Measurements from ENCODE around the gene CCT6B. TPM values are rescaled to one million over a fixed set of nuclear protein-coding genes. Genes with fewer than 3 reads are reported as not detected.

The CCT6B gene
- total RNA-seq, 4 donors from 2014 or later, result 2.6 to 5.8 (median 4.5) TPM

- Histone ChIP-seq H3K4me1 (peaks cover 23 to 55% (median 44%) of the 10 kb centered on the region in 4 donors), H3K4me3 (peak overlapping the region; percentile 83 to 95 (median 92)), H3K36me3 (peaks cover 3 to 29% (median 20%) of the 10 kb centered on the region in 4 donors), H3K27ac (replicated peaks in 1 of 4) (peak overlapping the region; percentile 95 to 100 (median 100)), H3K9me3 (no peaks in the 10 kb centered on the region), H3K27me3 (no peaks in the 10 kb centered on the region)
- intact Hi-C loops (cut with DNase I), result loop anchor here (2.0 kb wide), 1 partner anchor 107 kb away; no protein-coding TSS in a partner anchor
- 11% methylated on average over 8 of the region's 8 CpGs for WGBS
- TF ChIP-seq POLR2AphosphoS5 (IDR thresholded peaks at IDR 0.05) (no peak), CTCF (IDR thresholded peaks at IDR 0.05) (no peak), POLR2A (IDR thresholded peaks at IDR 0.05; ENCODE audit: low read depth) (no peak), EP300 (IDR thresholded peaks at IDR 0.05) (no peak)
- no peak for DNase-seq (ENCODE audit: extremely low spot score)
Observed at GRCh38 chr17:34981538-34982241, 20.4 kb upstream of the CCT6B start.

- DNase-seq (ENCODE audit: extremely low spot score), result peak; percentile 95
- TF ChIP-seq CTCF (IDR thresholded peaks at IDR 0.05), result peak in 2 of 3 experiments; percentile 33 to 41
- no peak for TF ChIP-seq POLR2AphosphoS5 (IDR thresholded peaks at IDR 0.05)
- no peak for TF ChIP-seq EP300 (IDR thresholded peaks at IDR 0.05)
- TF ChIP-seq POLR2A (IDR thresholded peaks at IDR 0.05; ENCODE audit: low read depth), result peak; percentile 63
- Histone ChIP-seq H3K4me1 (peaks cover 23 to 55% (median 44%) of the 10 kb centered on the region in 4 donors), H3K27ac (replicated peaks in 1 of 4) (peak overlapping the region; percentile 95 to 100 (median 100)), H3K36me3 (peaks cover 0 to 21% (median 12%) of the 10 kb centered on the region in 4 donors), H3K9me3 (no peaks in the 10 kb centered on the region), H3K4me3 (peak overlapping the region; percentile 83 to 95 (median 92)), H3K27me3 (no peaks in the 10 kb centered on the region)
- intact Hi-C loops (cut with DNase I), result loop anchor here (2.0 kb wide), 1 partner anchor 108 kb away; no protein-coding TSS in a partner anchor
- under 1% methylated on average over 15 of the region's 69 CpGs for WGBS
Observed at GRCh38 chr17:34980681-34981537, 19.6 kb upstream of the CCT6B start.

- peak within 1 kb of the TSS; percentile 83 to 95 (median 92) for H3K4me3 ChIP-seq
- TF ChIP-seq CTCF (IDR thresholded peaks at IDR 0.05) (no peak), POLR2A (IDR thresholded peaks at IDR 0.05; ENCODE audit: low read depth) (peak; percentile 80), EP300 (IDR thresholded peaks at IDR 0.05) (no peak), POLR2AphosphoS5 (IDR thresholded peaks at IDR 0.05) (peak; percentile 91 to 92)
- peaks cover 23 to 51% (median 43%) of the 10 kb centered on the region in 4 donors for H3K4me1 ChIP-seq
- 0% methylated on average over 13 of the region's 39 CpGs for WGBS
- peak within 1 kb of the TSS; percentile 95 to 100 (median 100) for H3K27ac ChIP-seq (replicated peaks in 1 of 4)
- peak; percentile 98 for DNase-seq (ENCODE audit: extremely low spot score)
- no peaks in the 10 kb centered on the region for H3K27me3 ChIP-seq
- intact Hi-C loops (cut with DNase I), result loop anchor here (2.0 kb wide), 1 partner anchor 108 kb away; no protein-coding TSS in a partner anchor
- peaks cover 0 to 15% (median 8%) of the 10 kb centered on the region in 4 donors for H3K36me3 ChIP-seq
- no peaks in the 10 kb centered on the region for H3K9me3 ChIP-seq
Observed at GRCh38 chr17:34980353-34980680, 19.1 kb upstream of the CCT6B start, which contains the start of gene LIG3. Gene LIG3 (plus strand): TSS chr17:34980512. CDS start chr17:34983006, 2,494 bp downstream.

GRCh38 chr17:34979650-34980352, 18.5 kb upstream of the CCT6B start:
- intact Hi-C loops (cut with DNase I), result loop anchor here (2.0 to 10.0 kb wide), 2 partner anchors 109 to 265 kb away; partner anchors contain the start of gene SLFN5
- H3K4me1 ChIP-seq, result peaks cover 22 to 46% (median 40%) of the 10 kb centered on the region in 4 donors
- no peak for DNase-seq (ENCODE audit: extremely low spot score)
- no peaks in the 10 kb centered on the region for H3K27me3 ChIP-seq
- H3K4me3 ChIP-seq, result peak overlapping the region; percentile 83 to 95 (median 92)
- H3K27ac ChIP-seq (replicated peaks in 1 of 4), result peak overlapping the region; percentile 95 to 100 (median 100)
- no peak for TF ChIP-seq POLR2AphosphoS5 (IDR thresholded peaks at IDR 0.05)
- TF ChIP-seq POLR2A (IDR thresholded peaks at IDR 0.05; ENCODE audit: low read depth), result no peak
- no peak for TF ChIP-seq CTCF (IDR thresholded peaks at IDR 0.05)
- no peak for TF ChIP-seq EP300 (IDR thresholded peaks at IDR 0.05)
- peaks cover 0 to 13% (median 6%) of the 10 kb centered on the region in 4 donors for H3K36me3 ChIP-seq
- WGBS, result 26% methylated on average over 12 of the region's 15 CpGs
- H3K9me3 ChIP-seq, result no peaks in the 10 kb centered on the region

Measured in esophagus muscularis mucosa (tissue), 4 donors.